Measurements from ENCODE around the gene MEGF6.
"Not testable (repeated sequence)": the region's sequence is repeated elsewhere in the genome, so short reads cannot be mapped to it uniquely, and the experiment has no call there.

Gene MEGF6

DNA sequence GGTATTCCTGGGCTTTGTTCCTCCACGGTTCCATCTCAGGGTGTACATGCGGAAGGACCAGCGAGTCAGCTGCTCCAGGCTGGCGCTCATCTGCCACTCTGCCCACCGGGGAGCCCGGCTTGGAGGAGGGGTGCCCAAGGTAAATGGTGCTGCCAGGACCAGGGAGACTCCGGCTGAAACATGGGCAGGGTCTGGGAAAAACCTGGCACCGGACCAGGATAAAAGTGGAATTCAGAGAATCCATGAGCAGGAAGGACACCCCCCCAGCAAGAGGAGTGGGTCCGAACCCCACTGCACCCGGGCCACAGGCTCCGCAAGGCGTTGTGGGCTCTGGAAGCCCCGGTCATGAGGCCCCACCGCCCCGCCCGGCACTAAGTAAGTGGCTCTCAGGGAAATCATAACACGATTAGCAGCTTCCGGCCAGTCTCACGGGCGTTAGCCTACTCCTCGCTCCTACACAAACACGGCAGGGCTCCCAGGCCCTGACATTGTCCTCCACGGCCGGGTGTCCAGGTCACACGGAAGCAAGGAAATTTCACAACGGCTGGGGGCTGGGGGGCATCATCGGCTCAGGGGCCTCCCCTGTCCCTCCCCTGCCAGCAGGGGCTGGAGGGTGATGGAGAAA lies 21.1 kb downstream of the MEGF6 start:
- no peak for DNase-seq

- DNase-seq, result no peak
These were observed 22.9 kb downstream of the MEGF6 start for GRCh38 chr1:3588395-3588794.

DNA sequence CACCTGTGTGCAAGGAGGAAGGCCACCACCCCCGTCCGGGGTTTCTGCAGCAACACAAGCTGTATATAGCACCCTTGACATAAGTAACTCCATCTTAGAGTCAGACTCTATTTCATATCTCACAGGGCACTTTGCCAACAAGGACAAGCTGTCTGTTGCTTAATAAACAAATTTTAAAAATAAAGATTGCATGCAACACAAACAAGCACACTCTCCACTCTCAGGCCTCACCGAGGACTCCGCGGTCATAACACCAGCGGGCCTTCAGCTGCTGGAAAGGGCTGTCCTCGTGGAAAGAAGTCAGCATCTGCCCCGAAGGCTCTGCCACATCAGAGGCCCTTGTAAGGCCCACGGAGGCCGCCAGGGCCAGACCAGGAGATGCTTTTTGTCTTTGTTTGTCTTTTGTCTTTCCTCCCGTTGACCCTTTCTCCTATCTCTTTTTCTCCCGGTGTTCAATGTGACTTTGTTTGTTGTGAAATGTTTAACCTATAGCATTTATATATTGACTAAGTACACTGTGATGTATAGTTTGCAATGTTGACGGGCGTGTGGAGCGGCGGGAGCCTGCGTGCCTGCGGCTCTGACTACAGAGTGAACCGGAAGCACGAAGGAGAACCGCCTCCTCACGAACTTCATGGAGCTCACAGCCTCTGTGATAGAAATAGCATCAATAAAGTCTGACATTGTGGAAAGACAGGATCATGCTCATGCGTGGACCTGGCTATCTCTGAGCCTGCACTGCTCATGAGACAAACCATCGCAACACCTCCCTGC lies 24.1 kb downstream of the MEGF6 start:
- no peak for DNase-seq

DNA sequence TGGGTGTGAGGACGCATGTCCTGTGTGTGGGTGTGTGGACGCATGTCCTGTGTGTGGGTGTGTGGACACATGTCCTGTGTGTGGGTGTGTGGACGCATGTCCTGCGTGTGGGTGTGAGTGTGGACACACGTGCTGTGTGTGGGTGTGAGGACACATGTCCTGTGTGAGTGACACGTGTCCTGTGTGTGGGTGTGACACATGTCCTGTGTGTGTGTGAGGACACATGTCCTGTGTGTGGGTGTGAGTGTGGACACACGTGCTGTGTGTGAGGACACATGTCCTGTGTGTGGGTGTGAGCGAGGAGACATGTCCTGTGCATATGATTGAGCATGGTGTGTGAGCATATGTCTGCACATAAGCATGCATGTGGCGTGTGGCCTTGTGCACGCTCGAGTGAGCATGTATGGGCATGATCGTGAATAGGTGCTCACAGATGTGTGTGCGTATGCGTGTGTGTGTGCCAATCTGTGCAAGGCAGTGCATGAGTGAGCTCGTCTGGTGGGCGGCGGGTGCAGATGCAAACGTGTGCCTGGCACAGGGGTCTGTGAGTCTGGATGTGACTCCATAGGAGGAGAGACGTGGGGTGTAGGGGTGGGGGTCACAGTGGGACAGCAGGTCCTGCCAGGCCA lies 25.3 kb downstream of the MEGF6 start:
- DNase-seq, result no peak

DNA sequence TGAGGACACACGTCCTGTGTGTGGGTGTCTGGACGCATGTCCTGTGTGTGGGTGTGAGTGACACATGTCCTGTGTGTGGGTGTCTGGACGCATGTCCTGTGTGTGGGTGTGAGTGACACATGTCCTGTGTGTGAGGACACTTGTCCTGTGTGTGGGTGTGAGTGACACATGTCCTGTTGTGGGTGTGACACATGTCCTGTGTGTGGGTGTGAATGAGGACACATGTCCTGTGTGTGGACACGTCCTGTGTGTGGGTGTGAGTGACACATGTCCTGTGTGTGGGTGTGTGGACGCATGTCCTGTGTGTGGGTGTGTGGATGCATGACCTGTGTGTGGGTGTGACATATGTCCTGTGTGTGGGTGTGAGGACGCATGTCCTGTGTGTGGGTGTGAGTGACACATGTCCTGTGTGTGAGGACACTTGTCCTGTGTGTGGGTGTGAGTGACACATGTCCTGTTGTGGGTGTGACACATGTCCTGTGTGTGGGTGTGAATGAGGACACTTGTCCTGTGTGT lies 25.9 kb downstream of the MEGF6 start:
- not testable (repeated sequence) for DNase-seq

DNA sequence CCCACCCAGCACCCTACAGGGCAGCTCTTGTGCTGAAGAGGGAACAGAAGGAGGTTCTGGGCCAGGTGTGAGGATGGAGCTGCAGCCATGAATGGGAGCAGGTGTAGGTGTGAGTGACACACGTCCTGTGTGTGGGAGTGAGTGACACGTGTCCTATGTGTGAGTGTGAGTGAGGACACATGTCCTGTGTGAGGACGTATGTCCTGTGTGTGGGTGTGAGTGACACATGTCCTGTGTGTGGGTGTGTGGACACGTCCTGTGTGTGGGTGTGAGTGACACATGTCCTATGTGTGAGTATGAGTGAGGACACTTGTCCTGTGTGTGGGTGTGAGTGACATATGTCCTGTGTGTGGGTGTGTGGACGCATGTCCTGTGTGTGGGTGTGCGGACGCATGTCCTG lies 26.4 kb downstream of the MEGF6 start:
- DNase-seq, result no peak

DNA sequence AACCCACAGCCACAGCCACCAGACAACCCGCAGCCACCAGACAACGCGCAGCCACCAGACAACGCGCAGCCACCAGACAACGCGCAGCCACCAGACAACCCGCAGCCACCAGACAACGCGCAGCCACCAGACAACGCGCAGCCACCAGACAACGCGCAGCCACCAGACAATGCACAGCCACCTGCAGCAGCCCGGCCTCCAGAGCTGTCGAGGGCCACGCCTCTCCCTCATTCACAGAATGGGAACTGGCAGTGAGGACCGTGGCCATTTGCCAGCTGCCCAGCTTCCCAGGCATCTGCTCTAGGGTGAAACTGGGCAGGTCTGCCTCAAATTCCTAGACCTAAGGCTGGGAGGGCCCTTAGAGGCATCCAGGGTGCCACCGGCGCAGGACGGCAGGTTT lies 27.6 kb downstream of the MEGF6 start:
- DNase-seq, result not testable (repeated sequence)

DNA sequence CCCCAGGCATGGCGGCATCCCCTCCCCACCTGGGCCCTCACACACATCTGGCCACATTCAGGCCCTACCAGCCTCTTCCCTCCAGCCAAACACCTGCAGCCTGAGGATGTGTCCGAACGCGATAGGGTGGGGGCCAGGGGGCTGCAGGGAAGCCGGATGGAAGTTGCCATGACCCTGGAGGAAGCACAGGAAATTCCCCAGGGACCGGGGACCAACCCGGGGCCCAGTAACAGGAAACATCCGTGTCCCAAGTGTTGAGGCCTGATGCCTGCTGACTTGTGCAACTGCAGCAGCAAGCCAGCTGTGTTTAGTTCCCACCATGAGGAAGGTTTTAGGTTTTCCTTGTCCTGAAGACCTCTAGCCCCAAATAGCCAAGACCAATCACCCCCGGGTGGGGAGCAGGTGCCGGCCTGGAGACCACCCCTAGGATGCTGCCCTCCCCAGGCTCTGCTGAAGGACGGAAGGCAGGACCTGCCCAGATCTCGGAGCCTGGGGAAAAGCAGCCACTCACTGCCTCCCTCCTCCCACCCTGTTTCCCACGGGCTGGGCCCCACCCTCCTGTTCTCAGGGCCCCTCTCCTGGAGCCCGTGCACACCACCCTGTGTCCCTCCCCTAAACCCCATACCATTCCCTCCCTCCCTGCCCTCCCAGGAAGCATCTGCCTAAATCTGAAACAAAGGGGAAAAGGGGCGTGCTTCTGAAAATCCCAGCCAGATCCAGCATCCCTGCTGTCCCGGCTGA lies 29.8 kb downstream of the MEGF6 start:
- no peak for DNase-seq

DNA sequence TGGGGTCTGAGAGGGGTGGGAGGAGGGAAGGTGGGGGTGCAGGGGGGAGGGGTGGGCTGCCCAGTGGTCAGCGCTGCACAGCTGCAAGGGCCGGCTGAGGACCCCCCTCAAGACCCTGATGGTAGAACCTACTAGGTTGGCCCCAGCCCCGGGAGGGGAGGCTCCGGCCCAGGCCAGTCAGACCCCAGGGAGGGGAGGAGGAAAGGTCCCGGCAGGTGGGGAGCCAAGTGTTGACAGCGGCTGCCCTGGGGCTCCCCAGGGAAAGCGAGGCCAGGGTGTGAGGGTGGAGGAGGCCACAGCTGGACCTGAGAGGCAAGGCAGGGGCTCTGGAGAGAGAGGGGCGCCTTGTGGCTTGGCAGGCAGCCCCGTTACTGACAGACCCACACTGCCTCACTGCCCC lies 31.1 kb downstream of the MEGF6 start:
- DNase-seq, result no peak

DNA sequence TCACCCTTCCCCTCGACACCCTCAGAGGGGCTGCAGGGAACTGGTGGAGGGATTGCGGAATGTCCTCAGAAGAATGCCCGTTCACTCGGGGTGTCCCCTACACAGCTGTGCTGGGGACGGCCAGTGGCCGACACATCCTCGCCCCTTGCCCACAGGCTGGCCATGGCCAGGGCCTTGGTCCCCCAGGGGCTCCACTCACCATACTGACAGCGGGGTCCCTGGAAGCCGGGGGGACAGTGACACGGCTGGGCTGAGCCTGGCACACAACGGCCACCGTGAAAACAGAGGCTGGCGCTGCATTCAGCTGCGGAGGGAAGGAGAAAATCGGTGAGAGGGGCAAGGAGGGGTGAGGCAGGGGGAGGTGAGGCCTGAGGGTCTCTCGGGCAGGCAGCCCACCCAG lies 31.7 kb downstream of the MEGF6 start:
- DNase-seq, result no peak

DNA sequence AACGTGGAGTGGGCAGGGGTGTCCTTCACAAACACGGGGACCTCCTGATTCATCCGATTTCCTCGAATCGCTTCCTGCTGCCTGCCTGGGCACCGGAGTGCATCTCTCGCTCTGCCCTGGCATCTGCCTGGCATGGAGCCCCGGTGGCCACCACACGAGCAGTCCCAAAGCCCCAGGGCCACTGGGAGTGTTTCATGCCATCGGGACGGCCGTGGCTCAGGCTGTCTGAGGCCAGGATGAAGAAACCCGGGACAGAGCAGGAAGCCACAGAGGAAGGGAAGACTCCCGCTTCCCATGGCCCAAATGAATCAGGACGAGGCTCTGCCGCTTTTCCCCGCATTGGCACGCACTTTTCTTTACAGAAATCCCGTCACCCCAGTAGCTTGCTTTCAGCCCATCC lies 32.4 kb downstream of the MEGF6 start:
- no peak for DNase-seq

- DNase-seq, result no peak
These were observed 32.9 kb downstream of the MEGF6 start for GRCh38 chr1:3578433-3578805.

- DNase-seq, result no peak
These were observed 33.4 kb downstream of the MEGF6 start for GRCh38 chr1:3577711-3578432.

- DNase-seq, result no peak
These were observed 34.0 kb downstream of the MEGF6 start for GRCh38 chr1:3577300-3577699.

- DNase-seq, result no peak
These were observed 35.3 kb downstream of the MEGF6 start for GRCh38 chr1:3575993-3576392.

DNA sequence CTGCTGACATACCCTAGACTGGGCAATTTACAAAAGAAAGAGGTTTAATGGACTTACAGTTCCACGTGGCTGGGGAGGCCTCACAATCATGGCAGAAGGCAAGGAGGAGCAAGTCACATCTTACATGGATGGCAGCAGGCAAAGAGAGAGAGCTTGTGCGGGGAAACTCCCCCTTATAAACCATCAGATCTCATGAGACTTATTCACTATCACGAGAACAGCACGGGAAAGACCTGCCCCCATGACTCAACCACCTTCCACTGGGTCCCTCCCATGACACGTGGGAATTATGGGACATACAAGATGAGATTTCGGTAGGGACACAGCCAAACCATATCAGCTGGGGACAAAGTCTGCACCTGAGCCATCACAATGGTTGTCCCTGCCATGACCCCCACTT lies 35.8 kb downstream of the MEGF6 start:
- DNase-seq, result not testable (repeated sequence)

GRCh38 chr1:3573500-3573899 lies 37.8 kb downstream of the MEGF6 start:
- DNase-seq, result no peak

DNA sequence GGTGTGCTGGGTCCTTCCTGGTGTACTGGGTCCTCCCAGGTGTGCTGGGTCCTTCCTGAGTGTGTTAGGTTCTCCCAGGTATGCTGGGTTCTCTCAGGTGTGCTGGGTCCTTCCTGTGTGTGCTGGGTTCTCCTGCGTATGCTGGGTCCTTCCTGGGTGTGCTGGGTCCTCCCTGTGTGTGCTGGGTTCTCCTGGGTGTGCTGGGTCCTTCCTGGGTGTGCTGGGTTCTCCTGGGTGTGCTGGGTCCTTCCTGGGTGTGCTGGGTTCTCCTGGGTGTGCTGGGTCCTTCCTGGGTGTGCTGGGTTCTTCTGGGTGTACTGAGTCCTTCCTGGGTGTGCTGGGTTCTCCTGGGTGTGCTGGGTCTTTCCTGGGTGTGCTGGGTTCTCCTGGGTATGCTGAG lies 38.7 kb downstream of the MEGF6 start:
- DNase-seq, result not testable (repeated sequence)

- no peak for DNase-seq
These were observed 40.0 kb downstream of the MEGF6 start for GRCh38 chr1:3571263-3571662.

DNA sequence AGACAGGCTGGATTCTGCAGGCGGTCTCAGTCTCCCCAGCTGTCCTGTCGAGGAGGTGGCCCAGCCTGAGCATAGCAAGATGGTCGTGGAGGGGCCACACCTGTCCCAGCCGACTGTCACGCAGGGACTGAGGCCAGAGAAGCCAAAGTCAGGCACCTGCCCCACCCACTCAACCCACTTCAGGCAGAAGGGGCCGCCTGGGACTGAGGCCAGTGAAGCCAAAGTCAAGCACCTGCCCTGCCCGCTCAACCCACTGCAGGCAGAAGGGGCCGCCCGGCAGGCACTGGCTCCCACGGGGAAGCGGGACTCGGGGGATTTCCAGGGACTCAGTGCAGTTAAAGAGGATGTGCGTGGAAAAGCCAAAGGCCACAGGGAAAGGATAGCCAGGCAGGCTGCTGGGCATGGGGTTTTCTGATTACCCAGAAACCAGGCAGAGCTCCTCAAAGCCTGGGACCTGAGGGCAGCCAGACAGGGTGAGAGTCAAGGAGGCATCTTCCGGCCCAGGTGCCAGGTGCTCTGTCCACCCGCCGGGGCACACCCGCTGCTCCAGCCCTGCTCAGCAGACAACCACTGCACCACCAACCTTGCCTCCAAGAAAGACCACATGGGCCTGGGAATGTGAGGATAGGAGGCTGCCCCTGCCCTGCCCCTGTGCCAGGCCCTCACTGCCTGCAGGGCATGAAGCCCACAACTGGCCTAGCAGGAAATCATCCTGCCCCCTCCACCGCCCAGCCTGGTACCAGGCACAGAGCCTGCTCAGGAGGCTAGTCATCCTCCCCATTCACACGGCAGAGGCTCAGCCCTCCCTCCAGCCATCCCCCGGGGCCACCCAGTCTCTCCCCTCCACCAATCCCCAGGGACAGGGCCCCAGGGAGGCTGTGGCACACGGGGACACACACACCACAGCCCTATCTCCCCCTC lies 41.0 kb downstream of the MEGF6 start:
- no peak for DNase-seq

GRCh38 chr1:3569436-3569835 lies 41.9 kb downstream of the MEGF6 start:
- no peak for DNase-seq
